HepG2 (cell line): Measurements from ENCODE around the gene INKA2. TPM values are rescaled to one million over a fixed set of nuclear protein-coding genes. Genes with fewer than 3 reads are reported as not detected.
A peak's percentile ranks its signal among the peaks of the same experiment; 100 is the strongest.

Experiments
- AFF4 ChIP-seq: sonication (generic); formaldehyde crosslinking; IDR thresholded peaks from 2 replicates; pipeline ENCODE4 v1.4.0; 2020; ENCODE audit warnings: missing genetic modification reagents
- YY1 ChIP-seq: IDR thresholded peaks from 2 replicates; pipeline ENCODE4 v1.6.1; 2011; ENCODE audit warnings: low read length, low read depth, moderate library complexity, mild to moderate bottlenecking; ENCODE audit not compliant: insufficient read depth, insufficient replicate concordance
- ZFX ChIP-seq: sonication (generic); formaldehyde crosslinking; IDR thresholded peaks from 2 replicates; pipeline ENCODE4 v1.4.0; 2020; ENCODE audit warnings: mild to moderate bottlenecking, low read depth, missing genetic modification reagents, moderate library complexity
- ZNF562 ChIP-seq: sonication (generic); formaldehyde crosslinking; IDR thresholded peaks from 2 replicates; pipeline ENCODE4 v1.8.0; 2022; ENCODE audit warnings: missing genetic modification reagents, borderline replicate concordance
- ZNF589 ChIP-seq: sonication (generic); formaldehyde crosslinking; conservative IDR thresholded peaks from 2 replicates; pipeline ENCODE4 v1.8.0; 2022; ENCODE audit warnings: mild to moderate bottlenecking, moderate library complexity, missing genetic modification reagents
- ZNF674 ChIP-seq: sonication (generic); formaldehyde crosslinking; IDR thresholded peaks from 2 replicates; pipeline ENCODE4 v1.5.0; 2020; ENCODE audit warnings: low read depth, mild to moderate bottlenecking, missing genetic modification reagents
- ZNF687 ChIP-seq: sonication (generic); formaldehyde crosslinking; IDR thresholded peaks from 2 replicates; pipeline ENCODE4 v1.5.1; 2020; ENCODE audit warnings: mild to moderate bottlenecking, missing genetic modification reagents, moderate library complexity
- ZNF790 ChIP-seq: sonication (generic); formaldehyde crosslinking; IDR thresholded peaks from 2 replicates; pipeline ENCODE4 v1.8.0; 2022; ENCODE audit warnings: missing genetic modification reagents, mild to moderate bottlenecking, borderline replicate concordance
- polyA plus RNA-seq, 8 experiments: library from polyadenylated mRNA; depleted of rRNA in 3 of 8; stranded (reverse) in 7 of 8; unstranded in 1 of 8; fragments of >200 nt; fragmentation: Illumina TruSeq in 4 of 8; extraction: Trizol in 4 of 8; gene quantifications; 2 replicates each; pipeline versions ENCODE4 v1.2.1 to v1.2.3, GENCODE V29; 2011 to 2016; ENCODE audit warnings: low read depth in 4 of 8, missing spikeins in 1 of 8, mixed read lengths in 1 of 8; ENCODE audit not compliant: insufficient read depth in 1 of 8
- total RNA-seq, 5 experiments: library from RNA; depleted of rRNA; stranded (reverse); fragments of >200 nt; fragmentation: Illumina TruSeq; extraction: Trizol; gene quantifications; 2 replicates each; pipeline ENCODE4 v1.2.3, GENCODE V29; 2016; ENCODE audit warnings: low read depth in 1 of 5
- TF ChIP-seq, protein P1 (sequence below): IDR thresholded peaks from 2 replicates; pipeline ENCODE4 v1.6.1; 2016; ENCODE audit warnings: mild to moderate bottlenecking
- TF ChIP-seq, protein P2 (sequence below): sonication (generic); formaldehyde crosslinking; IDR thresholded peaks from 2 replicates; pipeline ENCODE4 v1.4.0; 2020; ENCODE audit warnings: low read depth, mild to moderate bottlenecking, missing genetic modification reagents

The INKA2 gene
- total and polyA plus RNA-seq, 2 of the 13 experiments (the other 11 are each of a cell fraction or from before 2014, with no cell fraction given) = 2.6 to 4.6 TPM

GRCh38 chr1:111755331-111756123, 16.3 kb upstream of the INKA2 start, which contains the start of gene DDX20 (continued):
- TF ChIP-seq ZNF687 (CRISPR knock-in tag) (peak; percentile 93), ZNF589 (0 out of 2 replicates have a peak, but pooled peaks have one; percentile 49), ZFX (CRISPR knock-in tag) (peak; percentile 95), AFF4 (CRISPR knock-in tag) (no peak), ZNF790 (CRISPR knock-in tag) (peak; percentile 86; the same call in 1 of the 2 replicates), ZNF674 (peak; percentile 74; the same call in 1 of the 2 replicates), YY1 (peak; percentile 92), ZNF562 (no peak)
- TF ChIP-seq, protein P1, sequence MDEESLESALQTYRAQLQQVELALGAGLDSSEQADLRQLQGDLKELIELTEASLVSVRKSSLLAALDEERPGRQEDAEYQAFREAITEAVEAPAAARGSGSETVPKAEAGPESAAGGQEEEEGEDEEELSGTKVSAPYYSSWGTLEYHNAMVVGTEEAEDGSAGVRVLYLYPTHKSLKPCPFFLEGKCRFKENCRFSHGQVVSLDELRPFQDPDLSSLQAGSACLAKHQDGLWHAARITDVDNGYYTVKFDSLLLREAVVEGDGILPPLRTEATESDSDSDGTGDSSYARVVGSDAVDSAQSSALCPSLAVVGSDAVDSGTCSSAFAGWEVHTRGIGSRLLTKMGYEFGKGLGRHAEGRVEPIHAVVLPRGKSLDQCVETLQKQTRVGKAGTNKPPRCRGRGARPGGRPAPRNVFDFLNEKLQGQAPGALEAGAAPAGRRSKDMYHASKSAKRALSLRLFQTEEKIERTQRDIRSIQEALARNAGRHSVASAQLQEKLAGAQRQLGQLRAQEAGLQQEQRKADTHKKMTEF = peak; percentile 95
- TF ChIP-seq, protein P2, sequence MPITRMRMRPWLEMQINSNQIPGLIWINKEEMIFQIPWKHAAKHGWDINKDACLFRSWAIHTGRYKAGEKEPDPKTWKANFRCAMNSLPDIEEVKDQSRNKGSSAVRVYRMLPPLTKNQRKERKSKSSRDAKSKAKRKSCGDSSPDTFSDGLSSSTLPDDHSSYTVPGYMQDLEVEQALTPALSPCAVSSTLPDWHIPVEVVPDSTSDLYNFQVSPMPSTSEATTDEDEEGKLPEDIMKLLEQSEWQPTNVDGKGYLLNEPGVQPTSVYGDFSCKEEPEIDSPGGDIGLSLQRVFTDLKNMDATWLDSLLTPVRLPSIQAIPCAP (CRISPR knock-in tag) = no peak
